Measurements from ENCODE around the gene TLR10.

GRCh38 chr4:38745881-38746280, 36.9 kb downstream of the TLR10 start:
- TF ChIP-seq CTCF (IDR thresholded peaks at IDR 0.05; ENCODE audit: low read depth, low read length) (no peak), EZH2phosphoT487 (IDR thresholded peaks at IDR 0.05; ENCODE audit: low read depth) (no peak)

All from OCI-LY3 (cell line).